GM19467 (cell line): ENCODE results near the gene LILRB4.
"Not testable (repeated sequence)": the region's sequence is repeated elsewhere in the genome, so short reads cannot be mapped to it uniquely, and the experiment has no call there.

ENCODE experiments used
- ATAC-seq: cut with Tn5 transposase; IDR thresholded peaks from one replicate; pipeline ENCODE4 v1.9.1; 2021; ENCODE audit warnings: mild to moderate bottlenecking, moderate library complexity; ENCODE audit not compliant: unreplicated experiment

Gene LILRB4

DNA sequence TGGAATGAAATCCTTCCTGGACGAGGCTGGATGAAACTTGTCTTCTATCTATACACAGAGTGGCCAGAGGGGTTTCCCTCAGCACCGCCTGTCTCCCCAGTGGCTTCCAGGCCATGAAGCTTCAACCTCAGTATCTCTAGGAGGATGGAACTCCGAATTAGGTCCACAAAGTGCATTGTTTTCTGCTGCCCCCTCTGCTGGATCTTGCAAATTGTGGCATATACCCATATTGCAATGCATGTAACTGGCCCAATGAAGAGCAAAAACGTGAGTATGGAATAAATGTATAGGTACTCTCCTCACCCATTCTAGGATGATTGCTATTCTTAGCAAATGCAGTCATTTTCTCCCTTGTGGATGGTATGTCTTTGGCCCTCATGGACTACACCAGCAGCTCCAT lies 14.7 kb upstream of the LILRB4 start:
- no peak for ATAC-seq

DNA sequence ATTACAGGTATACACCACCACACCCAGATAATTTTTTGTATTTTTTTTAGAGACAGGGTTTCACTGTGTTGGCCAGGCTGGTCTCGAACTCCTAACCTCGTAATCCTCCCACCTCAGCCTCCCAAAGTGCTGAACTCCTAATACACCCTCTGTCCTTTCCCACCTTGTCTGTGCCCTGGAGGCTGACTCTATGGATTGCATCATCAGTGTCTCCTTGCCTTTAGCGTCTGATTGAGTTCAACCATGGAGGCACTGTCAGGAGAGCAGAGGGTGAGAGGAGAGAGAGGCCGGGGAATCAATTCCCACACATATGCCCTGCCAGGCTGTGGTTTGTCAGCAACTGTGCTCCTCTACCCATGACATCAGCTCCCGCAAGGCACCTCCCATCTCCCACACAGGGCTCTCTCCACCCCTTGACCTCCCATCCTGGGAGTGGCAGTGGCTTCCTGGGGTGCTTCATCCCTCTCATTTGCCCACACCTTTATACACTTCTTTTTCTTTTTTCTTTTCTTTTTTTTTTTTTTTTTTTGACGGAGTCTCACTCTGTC lies 12.6 kb upstream of the LILRB4 start:
- ATAC-seq = no peak

DNA sequence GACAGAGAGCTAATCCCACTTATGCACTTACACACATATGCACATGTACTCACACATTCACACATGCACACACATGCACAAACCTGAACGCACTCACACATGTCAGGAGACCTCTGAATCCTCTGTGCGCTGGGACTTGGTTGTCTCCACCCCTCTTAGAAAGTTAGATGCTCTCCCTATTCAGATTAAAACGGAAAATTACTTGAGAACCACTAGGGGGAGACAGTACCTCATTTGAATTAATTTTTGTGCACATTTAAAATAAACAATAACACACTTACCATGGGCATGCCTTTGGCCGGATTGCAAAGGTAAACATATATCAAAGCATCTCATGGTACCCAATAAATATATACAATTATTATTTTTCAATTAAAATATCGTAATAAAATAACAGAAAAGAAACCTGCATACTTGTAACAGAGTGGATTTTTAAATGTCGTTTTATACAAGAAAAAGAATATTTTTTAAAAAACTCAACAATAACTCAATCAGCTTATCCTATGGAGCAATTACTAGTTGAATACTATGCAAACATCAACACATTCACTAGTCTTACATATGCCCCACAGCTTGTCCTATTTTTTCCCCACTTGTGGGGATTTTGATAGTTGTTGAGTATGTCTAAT lies 9.5 kb upstream of the LILRB4 start:
- ATAC-seq = no peak

DNA sequence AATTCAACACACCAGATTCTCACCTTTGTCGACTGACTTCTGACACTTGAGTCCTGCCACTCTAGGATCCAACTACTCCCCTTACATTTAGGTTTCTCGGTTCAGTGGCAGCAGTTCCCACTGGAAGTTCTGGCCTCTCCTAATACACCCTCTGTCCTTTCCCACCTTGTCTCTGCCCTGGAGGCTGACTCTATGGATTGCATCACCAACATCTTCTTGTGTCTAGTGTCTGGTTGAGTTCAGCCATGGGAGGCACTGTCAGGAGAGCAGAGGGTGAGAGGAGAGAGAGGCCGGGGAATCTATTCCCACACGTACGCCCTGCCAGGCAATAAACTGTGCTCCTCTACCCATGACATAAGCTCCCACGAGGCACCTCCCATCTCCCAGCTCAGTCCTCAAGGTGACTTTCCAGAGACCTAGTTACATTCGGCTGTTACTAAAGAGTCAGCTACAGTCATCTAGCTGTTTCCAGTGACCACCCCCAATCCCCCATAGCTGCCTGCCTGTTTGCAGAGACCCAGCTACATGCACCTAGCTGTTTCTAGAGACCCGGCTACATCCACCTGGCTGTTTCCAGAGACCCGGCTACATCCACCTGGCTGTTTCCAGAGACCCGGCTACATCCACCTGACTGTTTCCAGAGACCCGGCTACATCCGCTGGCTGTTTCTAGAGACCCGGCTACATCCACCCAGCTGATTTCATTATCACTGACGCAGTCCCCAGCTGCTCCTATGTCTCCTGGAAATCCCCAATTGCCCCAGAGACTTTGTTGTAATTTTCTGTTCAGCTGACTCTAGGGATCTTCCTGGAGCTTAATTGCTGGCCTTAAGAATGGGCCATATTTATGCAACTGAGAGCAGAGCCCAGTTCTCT lies 8.1 kb upstream of the LILRB4 start:
- no peak for ATAC-seq

DNA sequence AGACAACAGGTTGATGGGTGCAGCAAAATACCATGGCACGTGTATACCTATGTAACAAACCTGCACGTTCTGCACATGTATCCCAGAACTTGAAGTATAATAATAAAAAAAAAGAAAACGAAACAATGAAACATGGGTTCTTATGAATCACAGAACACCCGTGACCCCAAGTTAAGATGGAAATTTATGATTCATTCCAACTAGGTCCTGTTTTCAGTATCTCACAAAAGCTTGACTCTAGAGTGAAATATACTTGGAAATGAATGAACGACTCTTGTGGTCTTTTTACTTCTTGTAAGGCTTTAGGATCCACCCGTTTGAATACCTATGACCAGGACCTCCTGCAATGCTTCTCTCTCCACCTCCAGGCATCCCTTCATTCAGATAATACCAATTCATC lies 3.5 kb upstream of the LILRB4 start:
- ATAC-seq = no peak

DNA sequence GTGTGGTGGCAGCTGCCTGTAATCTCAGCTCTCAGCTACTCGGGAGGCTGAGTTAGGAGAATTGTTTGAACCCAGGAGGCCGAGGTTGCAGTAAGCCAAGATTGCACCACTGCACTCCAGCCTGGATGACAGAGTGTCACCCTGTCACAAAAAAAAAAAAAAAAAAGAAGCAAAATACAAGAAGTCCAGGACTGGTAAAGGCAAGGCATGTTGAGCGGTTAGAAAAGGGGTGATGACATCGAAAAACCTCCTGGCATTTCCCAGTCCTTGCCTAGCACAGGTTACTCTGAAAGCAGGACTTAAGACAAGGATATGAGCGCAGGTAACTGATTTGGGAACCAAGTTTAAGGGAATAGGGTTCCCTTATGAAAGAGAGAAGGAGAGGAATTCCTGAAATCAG lies 2.5 kb upstream of the LILRB4 start:
- no peak for ATAC-seq

DNA sequence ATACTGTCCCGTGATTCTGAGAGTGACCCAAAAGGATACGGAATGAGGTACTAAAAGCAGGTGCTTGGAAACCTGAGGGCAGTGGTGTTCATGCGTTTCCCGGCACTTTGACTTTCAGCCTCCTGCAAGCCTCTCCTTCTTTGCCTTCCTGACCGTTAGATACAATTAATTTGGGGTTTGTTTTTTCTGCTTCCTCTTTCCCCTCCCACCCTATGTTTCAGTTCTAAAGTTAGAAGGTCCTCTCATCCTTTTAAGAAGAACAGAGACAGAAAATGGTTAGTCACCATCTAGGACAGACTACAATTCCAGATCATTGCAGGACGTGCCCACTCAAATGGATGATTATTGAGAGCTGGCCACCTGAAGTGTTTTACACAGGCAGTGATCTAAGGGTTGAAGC lies 1.8 kb upstream of the LILRB4 start:
- no peak for ATAC-seq

DNA sequence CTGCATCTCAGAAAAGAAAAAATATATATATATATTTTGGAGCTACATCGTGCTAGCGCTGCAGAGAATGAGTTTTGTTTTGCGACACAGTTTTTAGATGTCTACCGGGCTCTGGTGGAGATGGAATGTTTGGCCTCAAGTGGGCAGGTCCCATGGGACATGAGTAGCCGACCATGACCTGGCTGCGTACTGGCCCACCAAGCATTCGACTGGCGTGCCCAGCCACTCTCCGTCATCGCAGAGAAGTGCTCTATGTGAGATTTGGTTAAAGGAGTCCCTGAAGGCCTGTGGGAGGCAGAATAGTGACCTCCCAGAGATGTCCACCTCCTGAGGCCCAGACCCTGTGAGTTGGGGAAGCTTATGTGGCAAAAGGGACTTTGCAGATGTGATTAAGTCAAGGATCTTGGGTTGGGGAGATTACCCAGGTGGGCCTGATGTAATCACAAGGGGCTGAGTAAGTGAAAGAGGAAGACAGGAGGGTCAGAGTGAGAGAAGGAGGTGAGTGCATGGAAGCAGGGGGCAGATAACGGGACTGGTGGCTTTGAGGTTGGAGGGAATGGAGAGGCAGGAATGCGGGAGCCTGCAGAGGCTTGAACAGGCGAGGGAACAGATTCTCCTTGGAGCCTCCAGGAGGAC lies 821 bp upstream of the LILRB4 start:
- no peak for ATAC-seq

DNA sequence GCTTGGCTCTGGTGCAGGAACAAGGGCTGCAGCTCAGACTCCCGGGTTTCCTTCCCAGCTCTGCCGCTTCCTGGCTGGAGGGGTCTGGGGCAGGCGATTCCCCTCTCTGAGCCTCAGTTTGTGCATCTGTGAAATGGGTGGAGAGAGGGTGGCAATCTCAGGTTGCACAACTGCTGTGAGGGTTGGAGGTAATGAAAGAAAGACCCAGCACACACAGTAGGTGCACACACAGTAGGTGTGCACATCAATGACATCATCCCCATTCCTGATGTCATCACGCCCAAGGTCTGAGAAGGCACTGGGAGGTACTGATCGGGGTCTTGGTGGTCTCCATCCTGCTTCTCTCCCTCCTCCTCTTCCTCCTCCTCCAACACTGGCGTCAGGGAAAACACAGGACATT lies 2.7 kb downstream of the LILRB4 start:
- ATAC-seq = no peak

DNA sequence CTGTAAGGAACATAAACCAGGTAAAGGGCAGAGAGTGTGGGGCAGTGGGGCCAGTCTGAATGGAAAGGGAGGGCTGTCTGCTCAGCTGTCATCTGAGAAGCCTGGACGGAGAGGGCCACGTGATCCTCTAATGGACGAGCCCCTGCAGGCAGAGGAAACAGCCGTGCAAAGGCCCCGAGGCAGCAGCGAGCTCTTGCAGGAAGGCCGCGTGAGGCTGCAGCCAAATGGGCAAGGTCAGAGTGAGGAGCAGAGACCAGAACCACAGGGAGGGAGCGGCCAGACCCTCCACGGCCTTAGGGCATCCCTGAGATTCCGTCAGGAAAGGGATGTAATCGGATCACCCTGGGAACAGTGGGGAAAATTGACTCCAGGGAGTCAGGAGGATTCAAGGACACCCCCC lies 4.4 kb downstream of the LILRB4 start:
- ATAC-seq = no peak

DNA sequence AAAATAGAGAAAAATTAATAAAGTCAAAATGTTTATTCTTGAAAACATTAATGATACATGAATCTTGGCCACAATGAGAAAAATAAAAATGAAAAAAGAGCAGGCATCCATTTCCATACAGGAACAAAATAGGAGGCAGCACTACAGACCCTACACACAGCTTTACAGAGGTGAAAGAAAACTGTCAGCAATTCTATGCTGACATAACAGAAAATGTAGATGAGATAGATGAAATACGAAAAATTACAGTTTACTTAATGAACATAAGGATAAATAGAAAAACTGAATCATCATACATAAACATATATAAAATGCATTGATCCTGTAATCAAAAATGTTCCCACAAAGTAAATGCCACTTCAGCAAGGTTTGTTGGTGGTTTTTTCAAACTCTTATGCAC lies 5.6 kb downstream of the LILRB4 start:
- no peak for ATAC-seq

DNA sequence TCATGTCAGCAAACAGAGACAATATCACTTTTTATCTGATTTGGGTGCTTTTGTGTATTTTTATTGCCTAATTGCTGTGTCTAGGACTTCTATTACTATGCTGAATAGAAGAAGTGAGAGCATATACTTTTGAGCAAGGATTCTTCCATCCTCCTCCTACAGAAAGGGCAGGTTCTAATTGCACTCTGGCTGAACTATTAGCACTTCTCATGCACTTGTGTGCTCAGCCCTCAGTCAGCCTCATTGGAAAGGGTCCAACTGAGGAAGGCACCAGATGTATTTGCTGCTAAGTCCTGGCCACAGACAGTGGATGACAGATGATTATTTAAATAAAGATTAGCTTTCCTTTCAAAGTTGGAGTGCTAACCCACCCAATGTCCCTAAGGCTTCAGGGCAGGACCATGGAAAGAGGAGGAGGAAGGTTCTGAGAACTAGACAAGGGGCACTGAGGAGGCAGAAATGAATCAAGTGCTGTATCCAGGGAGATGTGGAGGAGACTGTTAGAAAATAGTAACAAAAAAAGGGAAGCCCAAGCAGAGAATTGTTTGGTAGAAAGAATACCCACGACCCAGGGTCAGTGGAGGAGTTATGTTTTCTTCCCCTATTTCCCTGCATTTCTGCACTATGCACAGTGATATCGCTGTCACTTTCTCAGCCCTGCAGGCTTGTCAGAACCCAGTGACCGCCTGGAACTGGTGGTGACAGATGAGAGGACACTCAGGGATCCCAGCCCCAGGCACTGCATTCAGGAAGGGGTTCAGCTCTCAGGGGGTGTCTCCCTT lies 8.0 kb downstream of the LILRB4 start:
- no peak for ATAC-seq

DNA sequence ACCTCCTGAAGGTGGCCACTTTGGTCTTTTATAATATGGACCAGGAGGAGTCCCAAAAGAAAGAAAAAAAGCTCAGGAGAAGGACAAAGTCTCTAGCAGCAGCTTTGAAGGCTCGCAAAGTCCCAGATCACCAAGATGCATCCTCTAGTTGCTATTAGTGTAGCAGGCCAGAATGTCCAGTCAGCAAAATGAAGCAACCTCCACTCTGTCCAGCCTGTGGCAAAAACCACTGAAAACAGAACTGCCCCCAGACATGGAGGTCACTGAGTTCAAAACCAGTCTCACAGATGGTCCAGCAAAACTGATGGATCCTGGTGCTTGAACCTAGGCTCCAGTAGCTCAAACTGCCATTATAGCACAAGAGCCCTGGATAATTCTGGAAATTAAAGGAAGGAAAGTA lies 10.4 kb downstream of the LILRB4 start:
- ATAC-seq = no peak

DNA sequence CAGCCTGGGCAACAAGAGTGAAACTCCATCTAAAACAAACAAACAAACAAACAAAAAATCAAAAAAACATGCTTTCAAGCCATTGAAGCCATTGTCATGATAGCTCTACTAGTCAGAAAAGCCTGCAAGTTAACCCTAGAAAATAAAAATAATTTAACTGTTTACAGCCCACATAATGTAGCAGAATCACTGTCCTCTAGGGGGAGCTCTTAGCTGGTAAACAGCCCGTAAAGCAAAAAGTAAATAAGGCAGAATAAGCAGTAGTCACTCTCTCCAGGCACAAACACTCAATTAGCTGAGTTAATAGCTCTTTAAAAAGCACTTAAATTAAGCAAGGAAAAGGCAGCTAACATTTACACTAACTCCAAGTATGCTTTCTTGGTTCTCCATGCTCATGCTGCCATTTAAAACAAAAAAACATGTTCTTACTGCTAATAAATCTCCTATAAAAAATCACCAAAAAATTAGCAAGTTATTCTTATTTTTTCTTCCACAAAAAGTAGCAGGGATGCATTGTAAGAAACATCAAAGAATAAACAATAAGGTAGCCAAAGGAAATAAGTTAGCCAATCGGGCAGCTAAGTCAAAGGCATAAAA lies 11.3 kb downstream of the LILRB4 start:
- no peak for ATAC-seq

DNA sequence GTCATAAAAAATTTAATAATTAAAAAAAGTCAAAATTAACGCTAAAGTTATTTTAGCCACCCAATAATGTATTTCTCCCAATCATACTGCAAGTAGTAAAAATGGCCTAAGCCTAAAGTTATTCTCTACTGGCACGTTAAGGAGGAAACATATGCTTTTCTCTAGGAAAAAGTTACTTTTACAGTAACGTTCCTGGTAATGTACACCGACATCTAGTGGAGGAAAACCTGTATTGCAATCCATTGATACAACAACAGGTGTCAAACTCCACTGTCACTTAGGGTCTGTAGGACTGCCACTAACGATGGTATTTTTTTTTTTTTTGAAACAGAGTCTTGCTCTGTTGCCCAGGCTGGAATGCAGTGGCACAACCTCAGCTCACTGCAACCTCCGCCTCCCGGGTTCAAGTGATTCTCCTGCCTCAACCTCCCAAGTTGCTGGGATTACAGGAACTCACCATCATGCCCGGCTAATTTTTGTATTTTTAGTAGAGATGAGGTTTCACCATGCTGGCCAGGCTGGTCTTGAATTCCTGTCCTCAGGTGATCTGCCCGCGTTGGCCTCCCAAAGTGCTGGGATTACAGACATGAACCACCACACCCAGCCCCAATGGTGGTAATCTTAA lies 13.5 kb downstream of the LILRB4 start:
- ATAC-seq = not testable (repeated sequence)

DNA sequence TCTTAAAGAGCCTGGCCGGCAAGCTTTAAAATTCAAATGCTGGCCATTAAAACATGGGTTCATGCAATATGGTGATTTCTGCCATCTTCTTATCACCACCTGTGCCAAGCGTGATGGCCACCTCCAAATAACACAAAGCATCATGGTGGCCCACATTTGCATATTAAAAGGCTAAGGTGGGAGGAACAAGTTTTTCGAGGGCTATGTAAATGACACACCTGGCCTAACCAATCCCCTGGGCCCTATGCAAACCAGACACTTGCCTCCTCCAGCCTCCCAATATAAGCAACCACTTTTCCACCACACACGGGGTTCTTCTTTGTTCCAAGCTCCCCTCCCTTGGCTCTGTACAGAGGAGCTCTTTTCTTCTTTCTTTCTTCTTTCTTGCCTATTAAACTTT lies 14.4 kb downstream of the LILRB4 start:
- ATAC-seq = no peak

DNA sequence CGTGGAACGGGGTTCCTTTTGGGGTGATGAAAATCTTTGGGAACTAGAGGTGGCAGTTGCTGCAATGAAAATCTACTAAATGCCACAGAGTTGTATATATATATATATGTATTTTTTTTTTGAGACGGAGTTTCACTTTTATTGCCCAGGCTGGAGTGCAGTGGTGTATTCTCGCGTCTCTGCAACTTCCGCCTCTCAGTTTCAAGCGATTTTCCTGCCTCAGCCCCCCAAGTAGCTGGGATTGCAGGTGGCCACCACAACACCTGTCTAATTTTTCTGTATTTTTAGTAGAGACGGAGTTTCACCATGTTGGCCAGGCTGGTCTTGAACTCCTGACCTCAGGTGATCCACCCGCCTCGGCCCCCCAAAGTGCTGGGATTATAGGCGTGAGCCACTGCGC lies 18.8 kb downstream of the LILRB4 start:
- not testable (repeated sequence) for ATAC-seq

DNA sequence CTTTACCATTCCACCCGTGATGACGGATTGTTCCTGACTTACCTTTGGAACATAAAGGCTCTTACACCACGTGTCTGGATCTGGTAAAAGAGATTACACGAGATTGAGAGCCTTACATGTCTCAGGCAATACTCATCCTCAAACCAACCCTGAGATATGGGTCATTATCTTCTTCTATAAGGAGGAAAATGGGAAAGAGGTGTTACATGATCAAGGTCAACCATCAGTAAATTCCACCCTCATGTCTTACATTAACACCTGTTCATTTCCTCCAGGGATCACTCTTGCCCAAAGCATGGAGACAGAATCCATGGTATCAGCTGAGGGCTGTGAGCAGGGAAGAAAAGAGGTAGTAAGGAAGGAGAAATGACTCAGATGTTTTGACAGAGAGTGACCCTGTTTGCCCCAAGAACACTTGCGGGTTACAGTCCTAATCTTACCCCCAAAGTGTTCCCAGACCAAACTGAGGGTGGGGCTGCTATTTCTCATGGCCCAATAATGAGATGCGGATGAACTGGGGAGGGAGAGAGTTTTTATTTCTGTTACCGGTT lies 19.6 kb downstream of the LILRB4 start:
- no peak for ATAC-seq

DNA sequence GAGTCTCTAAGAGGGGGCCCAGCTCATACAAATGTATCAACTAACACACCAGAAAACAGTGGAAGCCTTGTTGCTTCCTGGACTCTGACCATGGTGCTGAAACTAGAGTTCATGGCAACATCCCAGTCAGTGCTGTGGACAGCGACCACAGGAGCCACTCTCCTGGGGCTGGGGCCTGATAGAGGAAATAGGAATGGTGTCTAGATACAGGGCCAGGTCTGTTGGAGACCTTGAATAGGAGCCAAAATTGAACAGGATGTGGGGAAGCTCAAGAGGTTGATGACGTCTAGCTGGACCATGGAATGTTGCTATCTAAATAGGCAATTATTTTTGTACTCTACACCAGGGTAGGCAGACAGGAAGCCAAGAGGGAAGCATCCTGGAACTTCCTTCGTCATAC lies 21.7 kb downstream of the LILRB4 start:
- ATAC-seq = no peak
